Measurements from ENCODE around the gene ANOS1. TPM values are rescaled to one million over a fixed set of nuclear protein-coding genes. Genes with fewer than 3 reads are reported as not detected.

The ANOS1 gene
- total RNA-seq, 1 experiment from 2014 or later, result 54.9 TPM

DNA sequence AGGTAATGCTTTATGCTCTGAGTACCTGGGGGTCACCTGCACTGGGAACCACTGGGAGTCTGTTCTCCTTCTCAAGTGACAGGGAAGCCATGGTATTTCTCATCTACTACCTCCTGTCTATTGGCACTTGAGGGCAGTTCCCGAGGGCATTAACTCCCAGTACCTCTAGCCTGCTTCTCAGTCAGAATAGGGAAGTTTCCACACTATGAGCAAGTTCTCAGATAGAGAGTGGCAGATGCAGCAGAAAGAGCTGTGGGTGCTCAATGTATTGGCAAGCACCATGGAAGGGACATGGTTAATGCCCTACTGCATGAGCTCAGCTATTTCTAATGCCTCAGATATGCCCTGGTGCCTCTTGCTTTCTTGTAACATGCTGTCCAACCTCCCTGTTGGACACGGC is 74.1 kb downstream of the ANOS1 start:
- Mint-ChIP-seq H3K4me1 (peaks cover 16 to 17% of the 10 kb centered on the region in 2 experiments), H3K27ac (no peak overlapping the region), H3K9me3 (peaks cover 21 to 39% of the 10 kb centered on the region in 2 experiments; a peak in 4 of 5 replicates), H3K27me3 (ENCODE audit: low read depth) (no peaks in the 10 kb centered on the region), H3K36me3 (ENCODE audit: insufficient read depth in 1 of 3, low read depth in 3 of 3) (peaks cover 59 to 85% (median 76%) of the 10 kb centered on the region in 3 experiments), H3K4me3 (no peak overlapping the region)
- no peak overlapping the region for H4K8ac ChIP-seq (replicated peaks; ENCODE audit: insufficient read length, low read depth, low read length)
- H3K56ac ChIP-seq (ENCODE audit: insufficient read length, low read depth, low read length), result no peak overlapping the region
- H3T11ph ChIP-seq (ENCODE audit: low read length), result no peak overlapping the region
- H2BK12ac ChIP-seq (ENCODE audit: insufficient read length, low read depth, low read length), result no peak overlapping the region
- no peaks in the 10 kb centered on the region for H3K27me3 ChIP-seq (ENCODE audit: insufficient read depth, low read length)
- H3K14ac ChIP-seq (ENCODE audit: insufficient read depth, low read length), result no peak overlapping the region
- no peak overlapping the region for H2AK5ac ChIP-seq (ENCODE audit: insufficient read length, low read length)
- no peak overlapping the region for H3K27ac ChIP-seq (ENCODE audit: insufficient read length, low read depth, low read length)
- H3K23ac ChIP-seq (ENCODE audit: insufficient read length, low read depth, low read length), result no peak overlapping the region
- no peaks in the 10 kb centered on the region for H4K20me1 ChIP-seq (ENCODE audit: control insufficient read depth, insufficient read depth, insufficient read length)
- no peak overlapping the region for H2BK5ac ChIP-seq (ENCODE audit: insufficient read length, low read length)
- H2BK15ac ChIP-seq (ENCODE audit: low read depth, low read length), result no peak overlapping the region
- H2BK120ac ChIP-seq (ENCODE audit: low read depth, low read length, poor library complexity, severe bottlenecking), result no peak overlapping the region
- H3K18ac ChIP-seq (ENCODE audit: insufficient read length, low read depth, low read length), result no peak overlapping the region
- no peaks in the 10 kb centered on the region; the same call in 1 of the 2 replicates for H3K4me1 ChIP-seq (ENCODE audit: insufficient read depth, low read length)
- DNase-seq, result no peak
- H3K23me2 ChIP-seq (ENCODE audit: insufficient read length, low read depth, low read length, poor library complexity, severe bottlenecking), result no peaks in the 10 kb centered on the region
- H2BK20ac ChIP-seq (ENCODE audit: low read depth, low read length, poor library complexity, severe bottlenecking), result no peak overlapping the region
- H3K9ac ChIP-seq (ENCODE audit: extremely low read depth, insufficient read length, low read length), result no peak overlapping the region
- H3K4ac ChIP-seq (ENCODE audit: low read depth, low read length), result no peak overlapping the region
- H4K5ac ChIP-seq (ENCODE audit: insufficient read length, low read depth, low read length), result no peak overlapping the region
- no peak overlapping the region for H3K4me2 ChIP-seq (ENCODE audit: insufficient read depth, insufficient read length, low read length)
- H2AFZ ChIP-seq (ENCODE audit: low read length), result no peak overlapping the region
- TF ChIP-seq, protein P1, sequence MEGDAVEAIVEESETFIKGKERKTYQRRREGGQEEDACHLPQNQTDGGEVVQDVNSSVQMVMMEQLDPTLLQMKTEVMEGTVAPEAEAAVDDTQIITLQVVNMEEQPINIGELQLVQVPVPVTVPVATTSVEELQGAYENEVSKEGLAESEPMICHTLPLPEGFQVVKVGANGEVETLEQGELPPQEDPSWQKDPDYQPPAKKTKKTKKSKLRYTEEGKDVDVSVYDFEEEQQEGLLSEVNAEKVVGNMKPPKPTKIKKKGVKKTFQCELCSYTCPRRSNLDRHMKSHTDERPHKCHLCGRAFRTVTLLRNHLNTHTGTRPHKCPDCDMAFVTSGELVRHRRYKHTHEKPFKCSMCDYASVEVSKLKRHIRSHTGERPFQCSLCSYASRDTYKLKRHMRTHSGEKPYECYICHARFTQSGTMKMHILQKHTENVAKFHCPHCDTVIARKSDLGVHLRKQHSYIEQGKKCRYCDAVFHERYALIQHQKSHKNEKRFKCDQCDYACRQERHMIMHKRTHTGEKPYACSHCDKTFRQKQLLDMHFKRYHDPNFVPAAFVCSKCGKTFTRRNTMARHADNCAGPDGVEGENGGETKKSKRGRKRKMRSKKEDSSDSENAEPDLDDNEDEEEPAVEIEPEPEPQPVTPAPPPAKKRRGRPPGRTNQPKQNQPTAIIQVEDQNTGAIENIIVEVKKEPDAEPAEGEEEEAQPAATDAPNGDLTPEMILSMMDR (conservative IDR thresholded peaks at IDR 0.05), result no peak
- H3K79me1 ChIP-seq (ENCODE audit: insufficient read depth, low read depth, low read length, poor library complexity, severe bottlenecking), result no peaks in the 10 kb centered on the region
- peaks cover 18% of the 10 kb centered on the region; the same call in 1 of the 2 replicates for H3K79me2 ChIP-seq (ENCODE audit: insufficient read depth, low read length)
- H3K9me3 ChIP-seq (ENCODE audit: control insufficient read depth, low read depth, low read length), result peaks cover 8% of the 10 kb centered on the region
- no peak overlapping the region for H4K91ac ChIP-seq (ENCODE audit: insufficient read length, low read depth, low read length)
- no CpG with 5 or more reads among the region's 2 CpGs for WGBS (ENCODE audit: extremely low coverage, insufficient read length, low lambda C conversion rate)
